GM13976 (cell line): Measurements from ENCODE around the gene HOXD1.

Experiments used
- DNase-seq: peaks from one replicate; pipeline ENCODE4 v3.0.0; 2012; ENCODE audit warnings: low spot score
- CTCF ChIP-seq: IDR thresholded peaks from 2 replicates; pipeline ENCODE4 v1.5.1; 2012; ENCODE audit warnings: borderline replicate concordance, mild to moderate bottlenecking; ENCODE audit not compliant: insufficient read depth; ENCODE audit errors: extremely low read depth, missing control alignments, control extremely low read depth
- in situ Hi-C: fragments of 300-500 bp; cut with MboI; formaldehyde crosslinking; loops from one replicate; pipeline ENCODE4 v1.12.0; 2022; ENCODE audit warnings: low sequenced_read_pairs, mixed read lengths, inconsistent platforms; ENCODE audit not compliant: unreplicated experiment

HOXD1 gene

GRCh38 chr2:176152350-176153181, 35.9 kb upstream of the HOXD1 start:
- in situ Hi-C loops, result no loop called here
- TF ChIP-seq CTCF, result no peak
- no peak for DNase-seq

GRCh38 chr2:176154576-176155252, 33.8 kb upstream of the HOXD1 start:
- in situ Hi-C loops, result no loop called here
- no peak for DNase-seq
- TF ChIP-seq CTCF, result no peak

GRCh38 chr2:176155356-176156044, 33.0 kb upstream of the HOXD1 start:
- no peak for DNase-seq
- no peak for TF ChIP-seq CTCF
- in situ Hi-C loops, result no loop called here

- no peak for DNase-seq
- in situ Hi-C loops, result no loop called here
- no peak for TF ChIP-seq CTCF
Observed at GRCh38 chr2:176156301-176156806, 32.1 kb upstream of the HOXD1 start.

- no peak for DNase-seq
- no peak for TF ChIP-seq CTCF
- in situ Hi-C loops, result no loop called here
Observed at GRCh38 chr2:176156807-176157498, 31.5 kb upstream of the HOXD1 start, which contains the start of gene HOXD3. HOXD3 (plus strand) TSS chr2:176157307; CDS start chr2:176169115, 11,808 bp downstream.

- in situ Hi-C loops, result no loop called here
Observed at GRCh38 chr2:176157499-176158185, 30.8 kb upstream of the HOXD1 start.

More at GRCh38 chr2:176157499-176158185, 30.8 kb upstream of the HOXD1 start:
- no peak for DNase-seq
- TF ChIP-seq CTCF, result no peak
